Activated CD4-positive, alpha-beta T cell treated with anti-CD3 and anti-CD28 coated beads, Interleukin-2, amount 50 U/mL, for 24 hours (primary cell): ENCODE results near the gene TFPI2.

ENCODE experiments used
- DNase-seq, 2 donors: peaks; one replicate each; pipeline ENCODE4 v3.0.0-alpha.2; 2020; ENCODE audit warnings: low read depth in 1 of 2, low spot score in 1 of 2

The TFPI2 gene

GRCh38 chr7:93910076-93910994, 19.8 kb upstream of the TFPI2 start:
- no peak for DNase-seq

DNA sequence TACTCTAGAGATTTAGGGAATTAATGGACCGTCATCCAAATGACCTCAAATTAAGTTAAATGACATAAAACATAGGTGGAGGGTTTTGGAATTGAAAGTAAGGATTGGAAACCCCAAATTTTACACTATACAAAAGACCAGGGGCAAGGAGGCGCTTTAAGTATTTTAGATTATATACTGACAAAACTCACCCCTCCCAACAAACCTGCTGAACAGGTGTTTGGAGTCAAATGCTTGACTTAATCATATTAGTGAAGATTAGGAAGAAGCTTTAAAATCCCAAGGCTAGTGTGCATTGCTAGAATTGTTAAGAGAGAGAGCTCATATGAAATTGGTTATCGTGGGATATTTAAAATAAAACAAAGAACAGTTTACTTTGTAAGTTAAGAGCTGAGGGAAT, 15.7 kb upstream of the TFPI2 start, which contains the start of gene GNGT1:
TSS of gene GNGT1 (plus strand) at position 301 of the 400 bp plus-strand sequence. CDS start 180 bp downstream, outside the sequence.
- no peak for DNase-seq

DNA sequence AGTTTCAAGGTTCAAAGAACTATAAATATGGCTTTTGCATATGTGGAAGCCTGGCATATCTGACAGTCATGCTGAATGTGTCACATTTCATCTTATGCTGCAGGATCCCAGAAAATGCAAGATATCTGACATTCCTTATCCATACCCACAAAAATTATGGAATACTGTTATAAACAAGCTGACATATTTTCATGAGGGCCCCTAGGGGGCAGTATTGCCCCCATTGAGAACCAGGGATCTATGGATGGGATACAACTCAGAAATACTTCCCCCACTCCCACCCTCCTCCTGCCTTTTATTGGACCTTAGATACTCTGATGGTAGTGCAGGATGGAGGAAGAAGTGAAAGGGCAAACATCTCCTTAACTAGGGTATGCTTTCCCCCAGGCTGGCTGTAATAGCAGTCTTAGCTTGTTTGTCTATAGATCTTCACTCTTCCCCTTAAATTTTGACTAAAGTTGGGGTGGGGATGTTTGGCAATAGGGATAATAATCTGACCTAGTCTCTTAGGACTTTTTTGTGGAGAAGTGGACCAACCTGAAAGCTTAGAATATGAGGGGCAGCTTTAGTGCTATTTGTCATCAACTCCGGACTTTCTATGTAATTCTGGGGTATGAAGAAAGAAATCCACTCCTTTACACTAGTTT, 12.3 kb upstream of the TFPI2 start:
- DNase-seq, result no peak

- DNase-seq, result no peak
These were observed 7.1 kb upstream of the TFPI2 start for GRCh38 chr7:93897680-93898079.

DNA sequence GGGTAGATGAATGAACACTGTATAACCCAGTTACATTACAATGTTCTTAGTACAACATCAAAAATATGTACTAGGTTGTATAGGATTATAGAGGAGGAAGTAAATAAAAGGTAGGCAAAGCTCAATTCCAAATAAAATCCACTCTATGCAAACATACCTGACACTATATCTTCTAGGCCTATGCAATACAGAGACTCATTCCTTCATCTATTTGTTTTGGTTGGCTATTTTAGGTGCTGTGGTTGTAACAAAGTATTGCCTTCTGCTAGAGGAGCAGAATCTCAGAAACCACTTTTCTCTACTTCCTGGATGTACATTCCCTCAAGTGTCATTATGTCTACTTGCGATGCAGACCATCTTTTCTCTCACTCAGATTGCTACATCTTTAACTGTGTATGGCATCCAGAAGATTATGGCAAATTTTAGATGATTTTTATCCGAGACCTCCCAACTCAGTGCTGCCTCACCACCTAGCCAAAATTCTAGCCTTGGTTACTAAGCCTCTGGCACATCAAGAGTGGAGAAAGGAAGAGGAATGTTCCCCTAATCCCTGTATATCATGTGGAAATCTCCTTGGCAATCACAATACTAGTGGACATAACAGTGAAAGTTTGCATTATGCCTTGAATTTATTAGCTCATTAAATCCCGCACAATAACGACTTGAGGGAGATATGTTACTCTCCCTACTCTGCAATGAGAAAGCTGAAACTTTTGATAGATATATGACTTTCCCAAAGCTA, 5.5 kb upstream of the TFPI2 start:
- no peak for DNase-seq

GRCh38 chr7:93894966-93895640, 4.5 kb upstream of the TFPI2 start:
- DNase-seq, result no peak

DNA sequence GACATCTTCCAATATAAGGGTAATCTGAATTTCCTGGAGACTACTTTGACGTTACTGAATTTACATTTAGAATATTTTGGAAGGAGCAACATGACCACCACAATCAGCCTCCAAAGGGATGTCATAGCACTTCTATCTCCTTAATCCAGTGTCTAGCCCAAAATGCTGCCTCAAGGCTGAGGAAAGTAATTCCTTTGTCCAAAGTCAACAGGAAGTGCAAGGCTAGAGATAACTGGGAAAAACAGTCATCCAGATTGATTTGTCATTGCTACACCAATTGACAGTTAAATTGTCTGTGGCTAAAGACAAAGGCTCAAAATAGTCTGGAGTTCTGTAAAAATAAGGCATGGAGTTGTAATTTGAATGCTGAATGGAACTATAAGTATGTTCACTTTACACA, 3.9 kb upstream of the TFPI2 start:
- no peak for DNase-seq

GRCh38 chr7:93890041-93890463, 501 bp downstream of the TFPI2 start:
- DNase-seq, result no peak

- no peak for DNase-seq
These were observed 1.3 kb downstream of the TFPI2 start for GRCh38 chr7:93889261-93889660.

- no peak for DNase-seq
These were observed 6.0 kb downstream of the TFPI2 start for GRCh38 chr7:93884541-93884940.

- DNase-seq, result no peak
These were observed 6.6 kb downstream of the TFPI2 start for GRCh38 chr7:93883917-93884345.

- no peak for DNase-seq
These were observed 7.3 kb downstream of the TFPI2 start for GRCh38 chr7:93883078-93883916.

GRCh38 chr7:93882468-93882867, 8.1 kb downstream of the TFPI2 start:
- DNase-seq, result no peak

DNA sequence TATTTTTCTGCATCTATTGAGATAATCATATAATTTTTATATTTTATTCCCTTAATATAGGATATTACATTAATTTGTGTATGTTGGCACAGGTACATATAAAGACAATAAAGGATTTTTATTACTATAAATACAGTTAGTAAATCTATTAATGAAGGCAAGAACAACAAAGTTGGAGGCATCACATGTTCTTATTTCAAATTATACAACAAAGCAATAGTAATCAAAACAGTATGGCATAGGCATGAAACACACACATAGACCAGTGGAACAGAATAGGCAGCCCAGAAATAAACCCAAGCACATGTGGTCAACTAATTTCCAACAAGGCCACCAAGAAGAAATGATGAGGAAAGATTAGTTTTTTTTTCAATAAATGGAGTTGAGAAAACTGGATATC, 11.2 kb downstream of the TFPI2 start:
- no peak for DNase-seq

DNA sequence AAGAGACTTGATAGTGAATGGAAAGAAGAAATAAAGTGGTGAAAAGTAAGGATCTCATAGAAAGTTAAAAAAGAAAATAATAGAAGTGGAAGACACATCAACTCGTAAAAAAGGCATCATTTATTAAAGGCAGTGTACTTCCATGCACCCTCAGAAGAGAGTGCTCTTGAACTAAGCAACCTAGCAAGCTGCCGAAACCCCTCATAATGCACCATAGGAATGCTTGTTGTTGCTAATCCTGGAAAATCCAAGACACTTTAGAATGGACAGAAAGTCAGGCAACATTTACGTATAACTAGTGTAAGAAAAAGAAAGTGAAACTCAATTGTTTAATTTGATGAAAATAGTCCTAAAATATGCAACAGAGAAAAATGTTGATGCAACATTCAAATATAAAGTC, 12.8 kb downstream of the TFPI2 start:
- DNase-seq, result no peak

DNA sequence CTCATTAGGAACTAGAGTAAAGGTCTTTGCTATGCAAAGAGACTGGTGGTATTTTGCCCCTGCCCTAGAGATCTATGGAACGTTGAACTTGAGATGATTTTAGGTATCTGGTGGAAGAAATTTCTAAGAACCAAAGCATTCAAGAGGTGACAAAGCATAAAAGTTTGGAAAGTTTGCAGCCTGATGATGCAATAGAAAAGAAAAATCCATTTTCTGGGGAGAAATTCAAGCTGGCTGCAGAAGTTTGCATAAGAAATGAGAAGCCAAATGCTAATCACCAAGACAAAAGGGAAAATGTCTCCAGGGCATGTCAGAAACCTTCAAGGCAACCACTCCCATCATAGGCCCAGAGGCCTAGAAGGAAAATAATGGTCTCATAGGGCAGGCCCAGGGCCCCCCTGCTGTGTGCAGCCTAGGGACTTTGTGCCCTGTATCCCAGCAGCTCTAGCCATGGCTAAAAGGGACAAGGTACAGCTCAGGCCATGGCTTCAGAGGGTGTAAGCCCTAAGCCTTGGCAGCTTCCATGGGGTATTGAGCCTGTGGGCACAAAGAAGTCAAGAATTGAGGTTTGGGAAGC, 16.5 kb downstream of the TFPI2 start:
- DNase-seq, result no peak

DNA sequence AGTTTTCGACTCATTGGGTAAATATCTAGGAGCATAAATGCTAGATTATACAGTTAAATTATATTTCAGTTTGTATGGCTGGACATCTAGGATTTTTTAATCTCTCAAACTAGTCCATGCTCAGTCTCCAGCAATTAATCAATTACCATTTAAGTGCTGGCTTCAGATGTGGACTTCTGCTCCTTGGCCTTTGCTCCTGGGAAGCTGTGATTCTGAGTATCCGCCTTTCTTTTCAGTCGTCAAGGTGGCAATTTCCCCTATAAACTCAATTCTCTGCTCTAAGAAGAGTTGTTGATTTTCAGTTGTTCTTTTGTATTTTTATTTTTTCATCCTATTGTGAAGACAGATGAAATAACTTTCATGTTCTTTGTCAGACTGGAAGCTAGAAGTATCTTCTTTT, 23.7 kb downstream of the TFPI2 start:
- DNase-seq, result no peak

DNA sequence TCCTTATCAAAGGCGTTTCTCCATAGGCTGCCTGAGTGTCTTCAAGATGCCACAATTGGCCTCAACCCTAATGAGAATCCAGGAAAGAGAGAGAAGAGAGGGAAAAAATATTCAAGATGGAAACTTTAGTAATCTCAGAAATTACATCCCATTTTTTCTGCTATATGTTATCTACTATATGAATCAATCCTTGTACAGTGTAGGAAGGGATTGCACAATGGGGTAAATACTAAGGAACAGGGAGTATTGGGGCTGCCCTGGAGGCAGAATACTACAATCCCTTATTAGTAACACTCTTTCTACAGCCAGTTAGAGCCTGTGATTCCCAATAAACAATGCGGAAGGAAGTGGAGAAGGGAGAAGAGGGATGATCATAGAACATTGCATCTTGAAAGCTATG, 27.9 kb downstream of the TFPI2 start:
- DNase-seq, result no peak

DNA sequence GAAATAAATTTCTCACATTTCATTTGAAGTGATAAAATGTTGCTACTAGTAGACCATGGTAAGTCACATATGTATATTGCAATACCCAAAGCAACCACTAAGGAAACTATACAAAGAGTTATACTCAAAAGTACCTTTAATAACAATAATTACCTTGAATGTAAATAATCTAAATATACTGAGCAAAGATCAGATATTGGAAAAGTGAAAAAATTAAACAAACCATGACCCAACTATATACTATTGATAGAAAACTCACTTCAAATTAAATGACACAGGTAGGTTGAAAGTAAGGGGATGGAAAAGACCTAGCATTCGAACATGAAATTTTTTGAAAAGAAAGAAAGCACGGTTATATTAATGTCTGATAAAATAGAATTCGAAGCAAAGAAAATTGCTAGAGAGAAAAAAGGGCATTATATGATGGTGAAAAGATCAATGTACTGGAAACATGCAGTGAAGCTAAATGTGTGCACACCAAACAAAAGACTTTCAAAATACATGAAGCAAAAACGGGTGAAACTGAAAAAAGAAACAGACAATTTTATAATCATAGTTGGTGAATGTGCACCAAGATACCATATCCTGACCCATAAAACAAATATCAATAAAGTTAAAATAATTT, 29.1 kb downstream of the TFPI2 start:
- no peak for DNase-seq
